ENCODE results near the gene ATP9B.
"Not testable (repeated sequence)": the region's sequence is repeated elsewhere in the genome, so short reads cannot be mapped to it uniquely, and the experiment has no call there.

Gene ATP9B

GRCh38 chr18:79136742-79137141 lies 67.5 kb downstream of the ATP9B start:
- no peak for DNase-seq (ENCODE audit: low read depth)

- DNase-seq (ENCODE audit: low read depth): no peak
Measured at GRCh38 chr18:79139206-79139605, 70.0 kb downstream of the ATP9B start.

GRCh38 chr18:79147014-79147413 lies 77.8 kb downstream of the ATP9B start:
- no peak for DNase-seq (ENCODE audit: low read depth)

- DNase-seq (ENCODE audit: low read depth): no peak
Measured at GRCh38 chr18:79151191-79151590, 82.0 kb downstream of the ATP9B start.

GRCh38 chr18:79156327-79156726 lies 87.1 kb downstream of the ATP9B start:
- DNase-seq (ENCODE audit: low read depth): no peak

GRCh38 chr18:79164706-79165105 lies 95.5 kb downstream of the ATP9B start:
- no peak for DNase-seq (ENCODE audit: low read depth)

GRCh38 chr18:79166702-79167101 lies 97.5 kb downstream of the ATP9B start:
- DNase-seq (ENCODE audit: low read depth): no peak

- DNase-seq (ENCODE audit: low read depth): no peak
Measured at GRCh38 chr18:79167526-79168190, 98.5 kb downstream of the ATP9B start.

GRCh38 chr18:79169958-79170555 lies 100.9 kb downstream of the ATP9B start:
- DNase-seq (ENCODE audit: low read depth): no peak

GRCh38 chr18:79172331-79172730 lies 103.1 kb downstream of the ATP9B start:
- not testable (repeated sequence) for DNase-seq (ENCODE audit: low read depth)

GRCh38 chr18:79173742-79174141 lies 104.5 kb downstream of the ATP9B start:
- DNase-seq (ENCODE audit: low read depth): no peak

- DNase-seq (ENCODE audit: low read depth): no peak
Measured at GRCh38 chr18:79178113-79178531, 108.9 kb downstream of the ATP9B start.

- DNase-seq (ENCODE audit: low read depth): no peak
Measured at GRCh38 chr18:79182047-79182713, 113.0 kb downstream of the ATP9B start.

GRCh38 chr18:79185648-79186047 lies 116.5 kb downstream of the ATP9B start:
- no peak for DNase-seq (ENCODE audit: low read depth)

GRCh38 chr18:79186649-79187048 lies 117.5 kb downstream of the ATP9B start:
- no peak for DNase-seq (ENCODE audit: low read depth)

GRCh38 chr18:79187532-79188277 lies 118.5 kb downstream of the ATP9B start:
- no peak for DNase-seq (ENCODE audit: low read depth)

GRCh38 chr18:79191418-79191817 lies 122.2 kb downstream of the ATP9B start:
- no peak for DNase-seq (ENCODE audit: low read depth)

- no peak for DNase-seq (ENCODE audit: low read depth)
Measured at GRCh38 chr18:79191956-79192355, 122.8 kb downstream of the ATP9B start.

- DNase-seq (ENCODE audit: low read depth): no peak
Measured at GRCh38 chr18:79193826-79194225, 124.6 kb downstream of the ATP9B start.

- DNase-seq (ENCODE audit: low read depth): no peak
Measured at GRCh38 chr18:79195716-79196683, 126.8 kb downstream of the ATP9B start.

GRCh38 chr18:79197531-79197930 lies 128.3 kb downstream of the ATP9B start:
- DNase-seq (ENCODE audit: low read depth): no peak
